NCI-H2107 (cell line): ENCODE measurements around the gene TTC39C.

Experiments used
- DNase-seq: peaks from one replicate; lab custom pipeline; 2025; lab: John Stamatoyannopoulos, UW

TTC39C gene

DNA sequence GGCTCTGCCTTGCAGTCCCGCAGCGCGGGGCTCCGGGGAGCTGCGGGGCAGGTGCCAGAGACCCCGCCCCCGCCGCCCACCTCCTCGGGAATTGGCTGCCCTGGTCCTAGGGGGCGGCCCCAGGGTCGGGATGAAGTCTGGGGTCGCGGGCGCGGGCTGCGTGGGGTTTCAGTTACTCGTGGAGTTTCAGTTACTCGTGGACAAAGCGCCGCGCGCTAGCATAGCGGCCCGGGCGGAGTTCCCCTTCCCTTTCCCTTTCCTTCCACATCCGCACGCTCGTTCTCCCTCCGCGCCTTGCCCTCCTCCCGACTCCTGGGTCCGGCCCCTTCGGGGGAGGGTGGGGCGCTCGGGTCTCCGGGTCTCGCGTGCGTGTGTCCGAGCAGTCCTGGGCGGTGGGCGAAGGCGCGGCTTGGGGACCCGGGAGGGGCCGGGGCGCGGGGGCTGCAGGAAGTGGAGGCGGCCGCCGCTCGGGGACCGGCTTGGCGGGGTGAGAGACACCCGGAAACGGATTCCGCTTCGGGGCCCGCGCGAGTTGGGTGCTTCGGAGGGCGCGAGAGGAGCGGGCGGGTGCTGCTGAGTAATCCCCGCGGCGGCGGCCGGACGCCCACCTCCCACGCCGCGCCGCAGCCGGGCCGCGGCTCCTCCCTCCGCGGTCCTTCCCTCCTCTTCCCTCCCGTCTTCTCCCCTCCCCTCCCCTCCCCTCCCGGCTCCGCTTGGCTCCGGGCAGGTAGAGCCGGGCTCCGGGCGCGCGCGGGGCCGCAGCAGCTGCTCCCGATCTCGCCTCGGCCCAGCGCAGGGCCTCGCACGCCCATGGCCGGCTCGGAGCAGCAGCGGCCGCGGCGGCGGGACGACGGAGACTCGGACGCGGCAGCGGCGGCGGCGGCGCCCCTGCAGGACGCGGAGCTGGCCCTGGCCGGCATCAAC lies at the start of gene TTC39C:
Gene TTC39C (plus strand): TSS at position 693 of the 924 bp plus-strand sequence. CDS start 118 bp downstream, at position 811.
- no peak for DNase-seq

GRCh38 chr18:23966909-23967308 lies 47.6 kb upstream of the TTC39C start:
- no peak for DNase-seq

- DNase-seq: no peak
Measured at GRCh38 chr18:23967321-23968089, 47.0 kb upstream of the TTC39C start.

DNA sequence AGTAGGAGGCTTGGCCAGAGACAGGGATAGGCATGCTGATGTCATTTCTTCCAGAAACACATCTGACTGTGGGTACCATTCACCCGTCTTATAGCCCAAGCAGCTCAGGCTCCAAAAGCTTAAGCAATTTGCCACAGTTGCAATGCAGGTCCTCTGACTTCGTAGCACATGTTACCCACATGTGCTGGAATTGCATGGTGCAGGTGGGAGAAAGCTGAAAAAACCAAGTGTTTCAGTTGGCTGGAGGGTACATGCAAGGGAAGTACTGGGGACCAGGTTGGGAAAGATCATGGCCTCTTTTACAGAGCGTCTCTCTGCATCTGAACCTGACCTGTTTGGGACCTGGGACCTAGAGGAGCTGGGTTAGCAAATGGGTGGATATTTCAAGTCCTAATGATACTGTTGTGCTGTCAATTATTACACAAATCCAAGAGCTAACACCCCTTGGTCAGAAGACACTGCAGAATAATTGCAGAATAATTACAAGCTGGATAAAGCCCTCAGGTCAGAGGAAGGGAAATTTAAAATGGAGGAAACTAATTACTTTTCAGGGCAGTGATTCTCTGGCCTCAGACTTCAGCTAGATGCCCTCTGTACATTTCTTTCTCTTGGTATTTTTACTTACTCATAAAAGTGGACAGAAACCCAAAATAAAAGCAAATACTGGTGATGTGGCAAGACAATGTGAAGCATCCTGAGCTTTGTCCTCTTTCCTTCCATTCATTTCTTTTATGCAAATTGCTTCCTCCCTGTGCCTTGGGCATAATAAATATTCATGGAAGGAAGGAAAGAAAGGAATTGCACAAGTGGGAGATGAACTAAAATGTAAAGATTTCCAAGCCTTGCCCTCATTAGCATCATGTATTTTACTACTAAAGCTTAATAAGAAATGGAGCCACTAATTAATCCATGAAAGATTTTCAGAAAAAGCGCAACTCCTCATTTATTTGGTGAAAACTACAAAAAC lies 45.6 kb upstream of the TTC39C start:
- DNase-seq: no peak

GRCh38 chr18:23969664-23970063 lies 44.9 kb upstream of the TTC39C start:
- no peak for DNase-seq

- no peak for DNase-seq
Measured at GRCh38 chr18:23970161-23971096, 44.1 kb upstream of the TTC39C start.

- DNase-seq: no peak
Measured at GRCh38 chr18:23971097-23971440, 43.5 kb upstream of the TTC39C start.

GRCh38 chr18:23971666-23972230 lies 42.8 kb upstream of the TTC39C start:
- no peak for DNase-seq

DNA sequence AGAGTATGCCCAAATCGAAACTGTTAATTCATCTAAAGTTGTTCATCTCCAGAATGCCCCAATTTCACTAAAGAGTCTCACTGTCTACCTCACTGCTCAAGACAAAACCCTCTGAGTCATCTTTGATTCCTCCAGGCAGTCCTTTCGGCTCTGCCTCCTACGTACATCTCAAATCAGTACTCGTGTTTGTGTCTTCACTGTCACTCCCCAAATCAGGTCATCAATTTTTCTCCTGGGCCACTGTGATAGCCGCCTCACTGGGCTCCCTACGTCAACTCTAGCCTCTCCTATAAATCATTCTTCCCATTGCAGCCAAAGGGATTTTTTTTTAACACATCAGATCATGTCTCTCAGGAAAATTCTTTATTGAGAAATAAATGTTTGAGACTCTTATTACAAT lies 42.1 kb upstream of the TTC39C start:
- no peak for DNase-seq

GRCh38 chr18:23977103-23977502 lies 37.5 kb upstream of the TTC39C start:
- DNase-seq: no peak

DNA sequence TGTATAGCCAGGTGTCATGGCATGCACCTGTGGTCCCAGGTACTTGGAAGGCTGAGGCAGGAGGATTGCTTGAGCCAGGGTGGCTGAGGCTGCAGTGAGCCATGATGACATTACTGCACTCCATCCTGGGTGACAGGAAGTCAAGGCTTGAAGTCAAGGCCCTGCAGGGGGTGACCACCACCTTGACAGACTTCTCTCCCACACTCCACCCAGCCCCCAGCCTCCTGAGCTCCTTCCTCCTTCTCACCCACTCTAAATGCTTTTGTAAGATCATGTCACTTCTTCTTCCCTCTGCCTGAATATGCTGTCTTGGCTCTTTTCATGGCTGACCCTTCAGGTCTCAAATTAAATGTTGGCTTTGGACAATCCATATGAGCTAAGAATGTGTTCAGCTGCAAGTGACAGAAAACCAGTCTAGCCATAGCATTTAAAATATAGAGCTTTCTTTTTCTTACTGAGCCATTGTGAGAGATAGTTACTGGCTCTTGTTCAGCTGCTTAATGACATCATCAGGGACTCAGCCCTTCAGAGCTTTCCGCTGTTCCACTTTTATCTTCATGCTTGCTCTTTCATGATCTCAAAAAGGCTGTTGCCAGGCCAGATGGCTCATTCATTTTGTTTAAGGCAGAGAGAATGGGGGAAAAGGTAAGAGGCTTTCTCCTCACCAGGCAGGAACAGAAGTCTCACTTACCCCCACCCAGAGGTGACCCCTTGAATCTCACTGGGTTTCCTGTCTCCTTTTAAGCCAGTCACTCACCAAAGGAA lies 36.7 kb upstream of the TTC39C start:
- DNase-seq: no peak

GRCh38 chr18:23981369-23981980 lies 33.1 kb upstream of the TTC39C start:
- no peak for DNase-seq

DNA sequence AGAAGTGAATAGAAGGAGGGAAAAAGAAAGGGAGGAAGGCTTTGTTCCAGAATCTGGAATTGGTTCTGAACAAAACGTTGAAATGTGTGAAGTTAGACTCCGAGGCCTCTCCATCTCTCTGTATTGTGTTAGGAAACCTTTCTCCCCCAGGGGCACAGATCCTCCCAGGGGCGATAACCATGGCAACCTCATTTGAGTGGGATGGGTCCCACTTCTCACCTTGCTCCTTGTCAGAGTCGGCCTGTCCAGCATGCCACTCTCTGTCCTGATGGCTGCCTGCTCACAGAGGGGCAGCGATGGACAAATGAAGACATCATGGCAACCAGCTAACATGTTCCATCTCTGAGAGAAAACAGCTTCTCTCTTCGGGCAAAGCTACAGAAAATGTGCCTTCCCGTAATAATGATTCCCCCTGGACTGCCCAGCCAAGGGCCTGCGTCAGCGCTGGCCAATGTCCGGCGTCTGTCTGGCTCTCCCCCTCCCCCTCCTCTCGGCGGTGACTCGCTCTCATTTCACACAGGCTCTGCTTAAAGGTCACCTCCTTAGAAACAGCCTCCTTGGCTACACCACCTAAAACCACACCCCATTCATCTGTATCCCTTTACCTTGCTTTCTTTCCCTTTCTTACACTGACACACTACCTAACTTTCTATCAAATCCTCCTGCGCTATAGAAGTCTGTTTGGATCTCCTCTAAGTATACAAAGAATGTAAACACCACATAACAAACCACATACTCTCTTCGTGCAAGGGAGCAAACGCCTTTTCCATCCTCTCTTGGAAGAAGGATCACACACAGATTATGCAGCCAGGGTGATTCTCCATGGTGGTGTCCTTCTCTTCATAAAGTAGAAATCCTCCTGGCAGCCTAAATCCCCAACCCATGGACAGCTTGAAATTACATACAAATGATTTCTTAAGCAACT lies 32.1 kb upstream of the TTC39C start:
- no peak for DNase-seq

DNA sequence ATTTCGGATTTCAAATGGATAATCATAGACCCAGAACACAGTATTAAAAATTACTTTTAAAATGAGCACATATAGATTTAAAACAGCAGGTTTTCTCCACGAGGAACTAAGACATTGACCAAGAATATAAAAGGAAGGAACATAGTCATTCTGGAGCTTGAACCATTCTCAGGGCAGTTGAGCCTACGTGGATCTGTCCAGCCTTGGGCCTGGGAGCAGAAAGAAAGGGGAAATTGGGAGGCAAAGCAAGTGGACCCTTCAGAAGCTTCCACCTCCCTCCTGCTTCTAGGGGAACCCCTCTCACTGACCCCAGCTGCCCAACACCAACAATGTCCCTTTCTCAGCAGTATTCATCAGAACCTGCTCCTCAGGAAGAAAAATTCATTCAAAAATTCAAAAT lies 31.4 kb upstream of the TTC39C start:
- DNase-seq: no peak

- no peak for DNase-seq
Measured at GRCh38 chr18:23986600-23987359, 27.8 kb upstream of the TTC39C start.

DNA sequence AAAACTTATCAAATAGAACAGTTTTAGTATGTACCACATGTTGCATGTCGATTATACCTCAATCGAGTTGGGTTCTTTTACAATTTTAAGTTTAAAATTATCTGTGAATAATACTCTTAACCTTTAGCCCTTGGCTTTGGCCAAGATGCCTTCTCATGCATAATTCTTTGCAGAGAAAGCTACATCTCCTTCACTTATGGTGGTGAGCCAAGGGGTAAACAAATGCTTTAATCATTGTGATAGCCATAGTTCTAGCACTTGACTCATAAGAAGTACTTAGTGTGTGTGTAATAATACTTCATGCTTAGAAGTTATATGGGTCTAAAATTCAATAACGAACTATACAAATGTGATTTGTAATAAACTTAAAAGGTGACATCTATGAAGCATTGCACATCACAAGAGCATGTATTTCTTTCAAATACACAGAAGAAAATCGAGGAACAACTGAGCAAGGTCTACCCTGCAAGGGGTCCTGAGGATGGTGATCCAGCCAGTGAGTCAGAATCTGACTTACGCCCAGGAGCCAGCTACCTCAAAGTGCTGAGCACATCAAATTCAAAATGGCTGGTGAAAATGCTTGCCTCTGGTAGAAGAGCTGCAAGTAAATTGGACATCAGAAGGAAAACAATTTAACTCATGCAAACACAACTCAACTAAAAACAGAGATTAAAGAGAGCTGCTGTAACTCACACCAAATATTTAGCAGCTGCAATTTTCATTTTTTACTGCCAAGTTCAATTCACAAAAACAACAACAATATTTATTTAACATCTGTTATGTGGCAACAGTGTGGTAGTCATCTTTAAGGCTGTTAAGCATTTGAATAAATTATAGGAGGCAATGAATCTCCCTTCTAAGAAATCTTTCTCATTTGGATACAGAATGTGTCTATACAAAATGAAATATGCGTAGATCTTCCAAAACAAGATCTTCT lies 23.8 kb upstream of the TTC39C start:
- no peak for DNase-seq
